Kidney (tissue), 14 donors: Measurements from ENCODE around the gene TNFRSF8. TPM values are rescaled to one million over a fixed set of nuclear protein-coding genes. Genes with fewer than 3 reads are reported as not detected.

ENCODE experiments used
- DNase-seq, 5 donors: peaks; one replicate each; pipeline ENCODE4 v3.0.0-alpha.2; 2013 to 2020
- FAIRE-seq: peaks from 2 replicates; lab custom pipeline; 2012; peaks lifted over from hg19 to GRCh38; lab: Jason Lieb, UNC
- H3K27ac ChIP-seq, 2 donors: one replicate each; pipeline ENCODE4 v1.7.0; 2013; ENCODE audit warnings: low read depth in 2 of 2, low read length in 2 of 2, inconsistent platforms in 1 of 2
- H3K27me3 ChIP-seq: one replicate; pipeline ENCODE4 v1.7.1; 2013; ENCODE audit warnings: low read length, inconsistent platforms; ENCODE audit not compliant: control insufficient read depth, insufficient read depth
- H3K36me3 ChIP-seq, 3 donors: one replicate each; pipeline versions ENCODE4 v1.7.0 to v1.7.1; 2013; ENCODE audit warnings: low read length in 3 of 3, control low read depth in 1 of 3, inconsistent platforms in 1 of 3; ENCODE audit not compliant: insufficient read depth in 3 of 3, control insufficient read depth in 2 of 3
- H3K4me1 ChIP-seq, 3 donors: one replicate each; pipeline versions ENCODE4 v1.7.0 to v1.7.1; 2013; ENCODE audit warnings: low read length in 3 of 3, inconsistent platforms in 1 of 3, low read depth in 1 of 3; ENCODE audit not compliant: control insufficient read depth in 2 of 3, insufficient read depth in 2 of 3
- H3K4me3 ChIP-seq, 3 donors: one replicate each; pipeline versions ENCODE4 v1.7.0 to v1.8.1; 2013; ENCODE audit warnings: low read length in 3 of 3, control low read depth in 1 of 3, inconsistent platforms in 1 of 3
- H3K9ac ChIP-seq, 3 donors: one replicate each; pipeline versions ENCODE4 v1.7.0 to v1.7.1; 2013; ENCODE audit warnings: low read length in 3 of 3, control low read depth in 1 of 3, inconsistent platforms in 1 of 3
- H3K9me3 ChIP-seq, 3 donors: one replicate each; pipeline versions ENCODE4 v1.7.0 to v1.7.1; 2013; ENCODE audit warnings: low read length in 3 of 3, control low read depth in 1 of 3, inconsistent platforms in 1 of 3; ENCODE audit not compliant: control insufficient read depth in 2 of 3, insufficient read depth in 1 of 3
- intact Hi-C: fragments of 100-400 bp; cut with DNase I; formaldehyde crosslinking; loops from one replicate; pipeline ENCODE4 v1.11.1; 2022
- polyA plus RNA-seq: library from polyadenylated mRNA; stranded (reverse); fragments of 350-450 nt; fragmentation: Illumina TruSeq; extraction: RNeasy Lipid Tissue Mini Kit (QIAGEN cat#74804); gene quantifications from one replicate; pipeline ENCODE4 v1.2.3, GENCODE V29; 2014; ENCODE audit warnings: low read depth, low replicate concordance; ENCODE audit not compliant: insufficient read depth
- total RNA-seq: library from RNA; stranded (reverse); fragmentation: NEBNext Ultra II Directional; extraction: Animal tissue kit (Norgen Biotek cat#: 25700); gene quantifications from one replicate; pipeline ENCODE4 v1.2.1, GENCODE V29; 2021
- TF ChIP-seq, protein P1 (sequence below): IDR thresholded peaks from 3 replicates; pipeline ENCODE4 v1.5.1; 2012; ENCODE audit warnings: mild to moderate bottlenecking, moderate library complexity, borderline replicate concordance; ENCODE audit not compliant: insufficient read depth; ENCODE audit errors: extremely low read depth
- donor health status: control.
- donor health status: control.
- donor health status: control.
- donor health status: control.
- donor health status: control.
- donor health status: DM: yes; HTN: yes; CAD: no.
- donor health status: Normal renal cell carcinoma (clear cell type).

The TNFRSF8 gene
- total and polyA plus RNA-seq, 2 donors from 2014 or later: 0.94 to 0.97 TPM

DNA sequence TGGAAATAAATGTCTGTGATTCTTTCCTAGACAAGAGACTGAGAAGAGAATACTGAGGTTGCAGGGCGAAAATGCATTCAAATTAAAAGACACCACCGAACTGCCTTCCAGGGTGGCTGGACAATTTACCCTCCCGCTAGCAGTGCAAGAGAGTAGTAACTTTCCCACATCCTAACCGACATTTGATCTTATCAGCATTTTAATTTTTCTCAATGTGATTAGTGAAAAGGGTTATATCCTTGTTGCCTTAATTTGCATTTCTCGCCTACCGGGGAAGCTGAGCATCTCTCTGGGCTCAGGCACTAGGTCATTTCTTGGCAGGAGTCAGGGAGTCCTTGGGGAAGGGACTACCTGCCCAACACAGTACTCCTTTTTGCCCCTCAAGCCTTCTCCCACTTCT lies 2.8 kb downstream of the TNFRSF8 start:
- H3K27me3 ChIP-seq: peaks cover 13% of the 10 kb centered on the region
- no peaks in the 10 kb centered on the region for H3K4me1 ChIP-seq
- intact Hi-C loops: no loop called here
- FAIRE-seq (no peak), DNase-seq (no peak)
- no peak overlapping the region for H3K27ac ChIP-seq
- H3K36me3 ChIP-seq: no peaks in the 10 kb centered on the region
- TF ChIP-seq, protein P1, sequence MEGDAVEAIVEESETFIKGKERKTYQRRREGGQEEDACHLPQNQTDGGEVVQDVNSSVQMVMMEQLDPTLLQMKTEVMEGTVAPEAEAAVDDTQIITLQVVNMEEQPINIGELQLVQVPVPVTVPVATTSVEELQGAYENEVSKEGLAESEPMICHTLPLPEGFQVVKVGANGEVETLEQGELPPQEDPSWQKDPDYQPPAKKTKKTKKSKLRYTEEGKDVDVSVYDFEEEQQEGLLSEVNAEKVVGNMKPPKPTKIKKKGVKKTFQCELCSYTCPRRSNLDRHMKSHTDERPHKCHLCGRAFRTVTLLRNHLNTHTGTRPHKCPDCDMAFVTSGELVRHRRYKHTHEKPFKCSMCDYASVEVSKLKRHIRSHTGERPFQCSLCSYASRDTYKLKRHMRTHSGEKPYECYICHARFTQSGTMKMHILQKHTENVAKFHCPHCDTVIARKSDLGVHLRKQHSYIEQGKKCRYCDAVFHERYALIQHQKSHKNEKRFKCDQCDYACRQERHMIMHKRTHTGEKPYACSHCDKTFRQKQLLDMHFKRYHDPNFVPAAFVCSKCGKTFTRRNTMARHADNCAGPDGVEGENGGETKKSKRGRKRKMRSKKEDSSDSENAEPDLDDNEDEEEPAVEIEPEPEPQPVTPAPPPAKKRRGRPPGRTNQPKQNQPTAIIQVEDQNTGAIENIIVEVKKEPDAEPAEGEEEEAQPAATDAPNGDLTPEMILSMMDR: no peak
- H3K4me3 ChIP-seq: no peak overlapping the region
- no peak overlapping the region for H3K9ac ChIP-seq
- H3K9me3 ChIP-seq: no peaks in the 10 kb centered on the region

DNA sequence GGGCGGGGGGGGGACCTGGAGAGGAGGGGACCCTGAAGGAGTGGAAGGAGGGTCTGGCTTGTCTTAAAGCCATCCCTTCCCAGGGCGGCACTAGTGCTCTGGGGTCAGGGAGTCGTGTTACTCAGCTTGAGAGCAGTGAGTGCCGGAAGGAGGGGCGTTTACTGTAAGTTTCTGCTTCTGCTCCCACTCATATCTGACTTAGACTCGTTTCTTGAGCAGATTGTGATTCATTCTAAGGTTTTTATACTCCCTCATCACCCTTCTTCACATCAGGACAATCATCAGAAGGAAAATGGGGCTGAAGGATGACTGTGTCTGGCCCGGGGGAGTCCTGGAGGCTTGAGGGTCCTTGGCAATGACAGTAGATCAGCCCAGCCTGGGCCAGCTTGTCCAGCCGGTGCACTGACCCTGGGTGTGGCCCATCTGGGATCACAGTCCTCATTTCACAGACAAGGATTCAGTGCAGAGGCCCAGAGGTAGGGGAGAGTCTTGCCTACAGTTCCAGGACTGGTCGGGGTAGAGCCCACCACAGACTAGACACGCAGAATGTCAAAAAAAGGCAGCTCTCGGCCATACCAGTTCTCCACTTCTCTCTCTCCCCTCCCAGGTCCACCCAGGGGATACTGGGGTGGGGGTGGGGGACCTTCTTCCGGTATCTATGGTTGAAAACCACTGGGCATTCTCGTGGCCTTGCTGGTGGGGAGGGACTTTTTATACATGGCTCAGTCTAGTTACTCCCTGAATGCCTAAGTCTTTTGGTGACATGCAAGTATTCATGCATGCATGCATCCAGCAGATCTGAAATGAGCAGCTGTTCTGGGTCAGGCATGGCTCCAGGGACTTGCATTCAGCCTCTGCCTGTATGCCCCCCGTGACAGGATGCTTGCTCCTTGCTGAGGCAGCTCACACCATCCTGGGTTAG lies 5.1 kb downstream of the TNFRSF8 start:
- H3K4me3 ChIP-seq: peak overlapping the region in 1 of 3 donors; percentile 16
- no peak for FAIRE-seq
- peaks cover 10% of the 10 kb centered on the region for H3K27me3 ChIP-seq
- TF ChIP-seq, protein P1: no peak
- no peak overlapping the region for H3K9ac ChIP-seq
- H3K27ac ChIP-seq: peak overlapping the region in 1 of 2 donors; percentile 51
- H3K36me3 ChIP-seq: no peaks in the 10 kb centered on the region
- DNase-seq: peak in 4 of 5 donors; percentile 62 to 84 (median 72)
- H3K4me1 ChIP-seq: no peaks in the 10 kb centered on the region
- H3K9me3 ChIP-seq: no peaks in the 10 kb centered on the region
- intact Hi-C loops: no loop called here

DNA sequence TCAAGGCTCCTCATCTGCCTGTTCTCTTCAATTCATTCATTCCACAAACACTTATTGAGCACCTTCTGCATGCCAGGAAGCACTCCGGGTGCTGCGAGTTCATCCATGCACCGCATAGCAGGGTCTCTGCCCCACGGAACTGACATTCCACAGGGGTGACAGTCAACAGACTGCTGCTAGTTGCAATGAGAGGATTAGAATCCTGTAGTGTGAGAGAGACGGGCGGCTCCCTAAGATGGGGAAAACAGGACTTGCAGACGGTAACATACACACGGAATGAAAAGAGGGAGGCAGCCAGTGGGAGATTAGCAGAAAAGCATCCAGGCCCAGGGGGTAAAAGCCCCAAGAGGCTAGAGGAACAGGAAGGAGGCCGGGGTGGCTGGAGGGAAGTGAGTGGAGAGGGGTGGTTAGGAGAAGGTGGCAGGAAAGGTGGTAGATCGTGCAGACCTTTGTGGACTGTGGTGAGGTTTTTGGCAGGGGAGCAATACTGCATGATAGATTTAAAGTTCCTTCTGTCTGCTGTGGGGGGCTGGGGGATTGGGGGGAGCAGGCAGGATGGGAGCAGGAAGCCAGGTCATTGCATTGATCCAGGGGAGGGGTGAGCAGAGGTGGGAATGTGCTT lies 6.6 kb downstream of the TNFRSF8 start:
- no peaks in the 10 kb centered on the region for H3K9me3 ChIP-seq
- TF ChIP-seq, protein P1: no peak
- H3K36me3 ChIP-seq: no peaks in the 10 kb centered on the region
- no peaks in the 10 kb centered on the region for H3K4me1 ChIP-seq
- H3K4me3 ChIP-seq: no peak overlapping the region
- H3K27me3 ChIP-seq: no peaks in the 10 kb centered on the region
- no peak for DNase-seq
- intact Hi-C loops: no loop called here
- no peak overlapping the region for H3K27ac ChIP-seq
- FAIRE-seq: no peak
- H3K9ac ChIP-seq: no peak overlapping the region
